PFSK-1 (cell line): ENCODE measurements around the gene TBC1D17.

Experiments
- FOXP2 ChIP-seq: optimal IDR thresholded peaks from 2 replicates; pipeline ENCODE3; 2011; ENCODE audit warnings: borderline replicate concordance, control low read depth, inconsistent platforms; ENCODE audit not compliant: insufficient read depth; ENCODE audit errors: extremely low read length, extremely low read depth
- POLR2AphosphoS5 ChIP-seq: IDR thresholded peaks from 2 replicates; pipeline ENCODE4 v1.6.1; 2012; ENCODE audit warnings: low read depth, mild to moderate bottlenecking, control low read depth, low read length, moderate library complexity
- REST ChIP-seq, 2 experiments: IDR thresholded peaks; 2 replicates each; pipeline versions ENCODE4 v1.6.1 to v1.8.0; 2011 to 2012; ENCODE audit warnings: low read depth in 2 of 2, low read length in 2 of 2, control low read depth in 1 of 2, inconsistent platforms in 1 of 2, mild to moderate bottlenecking in 1 of 2, moderate library complexity in 1 of 2; ENCODE audit not compliant: insufficient read depth in 1 of 2
- SIN3A ChIP-seq: IDR thresholded peaks from 2 replicates; pipeline ENCODE4 v1.6.1; 2012; ENCODE audit warnings: mild to moderate bottlenecking, low read length, moderate library complexity, borderline replicate concordance; ENCODE audit not compliant: insufficient read depth
- TAF1 ChIP-seq: IDR thresholded peaks from 2 replicates; pipeline ENCODE4 v1.6.1; 2012; ENCODE audit warnings: low read length, control low read depth, borderline replicate concordance; ENCODE audit not compliant: insufficient read depth

Gene TBC1D17

GRCh38 chr19:49881186-49881585 is 3.7 kb downstream of the TBC1D17 start:
- TF ChIP-seq SIN3A (no peak), TAF1 (no peak), POLR2AphosphoS5 (no peak), REST (IDR thresholded peaks at IDR 0.05; ENCODE audit: insufficient read depth in 1 of 2, low read depth in 2 of 2, low read length in 2 of 2) (no peak), FOXP2 (no peak)

DNA sequence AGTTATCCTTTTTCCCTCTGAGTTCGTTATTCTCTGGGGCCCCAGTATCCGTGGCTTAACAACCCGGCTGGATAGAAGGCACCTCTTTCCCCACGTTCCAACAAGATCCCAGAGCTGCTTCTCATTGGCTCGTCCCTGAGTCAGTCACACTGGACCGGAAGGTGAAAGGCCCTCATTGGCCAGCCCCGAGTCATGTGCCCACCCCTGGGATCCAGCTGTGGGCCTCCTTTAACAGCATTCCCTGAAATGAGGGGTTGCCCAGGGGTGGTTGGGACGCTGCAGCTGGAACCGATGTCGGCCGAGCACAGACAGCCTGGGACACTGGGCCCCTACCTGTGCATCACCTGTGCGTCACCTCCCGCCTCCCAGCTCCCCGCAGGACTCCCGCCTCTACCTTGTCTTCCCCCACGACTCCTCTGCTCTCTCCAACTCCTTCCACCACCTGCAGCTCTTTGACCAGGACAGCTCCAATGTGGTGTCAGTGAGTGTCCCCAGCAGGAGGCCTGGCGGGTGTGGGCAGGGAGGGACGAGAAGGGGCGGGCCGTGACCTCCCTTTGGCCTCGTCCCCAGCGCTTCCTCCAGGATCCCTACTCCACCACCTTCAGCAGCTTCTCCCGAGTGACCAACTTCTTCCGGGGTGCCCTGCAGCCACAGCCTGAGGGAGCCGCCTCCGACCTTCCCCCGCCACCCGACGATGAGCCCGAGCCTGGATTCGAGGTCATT is 4.3 kb downstream of the TBC1D17 start:
- no peak for TF ChIP-seq POLR2AphosphoS5
- no peak for TF ChIP-seq SIN3A
- no peak for TF ChIP-seq FOXP2
- TF ChIP-seq TAF1, result no peak
- no peak for TF ChIP-seq REST (IDR thresholded peaks at IDR 0.05; ENCODE audit: insufficient read depth in 1 of 2, low read depth in 2 of 2, low read length in 2 of 2)

- TF ChIP-seq REST (IDR thresholded peaks at IDR 0.05; ENCODE audit: insufficient read depth in 1 of 2, low read depth in 2 of 2, low read length in 2 of 2), result no peak
- no peak for TF ChIP-seq TAF1
- no peak for TF ChIP-seq FOXP2
- TF ChIP-seq POLR2AphosphoS5, result no peak
- no peak for TF ChIP-seq SIN3A
These were observed 5.1 kb downstream of the TBC1D17 start for GRCh38 chr19:49882643-49883042.

DNA sequence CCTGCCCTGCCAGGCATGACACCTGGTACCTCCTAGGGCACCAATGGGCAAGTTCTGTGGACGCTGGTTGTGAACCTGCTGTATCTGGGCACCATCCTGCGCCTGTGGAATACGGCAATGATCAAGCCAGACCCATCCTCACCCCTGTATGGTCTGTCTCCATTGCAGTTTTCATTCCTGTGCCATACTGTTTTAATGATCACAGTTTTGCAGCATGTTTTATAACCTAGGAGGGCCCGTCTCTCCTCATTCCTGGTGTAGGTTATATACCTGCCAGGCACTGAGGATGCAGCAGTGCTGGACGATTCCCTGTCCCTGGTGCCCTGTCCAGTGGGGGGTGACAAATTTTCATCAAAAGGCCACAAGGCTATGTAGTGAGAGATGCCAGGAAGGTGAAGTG is 5.6 kb downstream of the TBC1D17 start:
- TF ChIP-seq POLR2AphosphoS5 (no peak), TAF1 (no peak), FOXP2 (no peak), SIN3A (no peak), REST (IDR thresholded peaks at IDR 0.05; ENCODE audit: insufficient read depth in 1 of 2, low read depth in 2 of 2, low read length in 2 of 2) (no peak)
